H1 (cell line): ENCODE data around the gene GRIA4. TPM values are rescaled to one million over a fixed set of nuclear protein-coding genes. Genes with fewer than 3 reads are reported as not detected.

Source experiments
- CTCF ChIA-PET: fragments of 300-600 bp; sonication (Branson Sonifier 250); formaldehyde crosslinking; loops from one replicate; lab custom pipeline; 2021; ENCODE audit not compliant: partially characterized antibody; lab: Charles Lee
- POLR2A ChIA-PET: fragments of 300-600 bp; sonication (Branson Sonifier 250); formaldehyde crosslinking; loops from one replicate; lab custom pipeline; 2021; ENCODE audit warnings: inconsistent platforms; ENCODE audit not compliant: partially characterized antibody; lab: Charles Lee
- DNase-seq, 2 experiments: peaks; one replicate each; pipeline versions ENCODE4 v3.0.0 to v3.0.0-alpha.2; 2010 to 2022; ENCODE audit warnings: low spot score in 2 of 2, low read depth in 1 of 2, mixed read lengths in 1 of 2
- FAIRE-seq: peaks from 2 replicates; lab custom pipeline; 2011; peaks lifted over from hg19 to GRCh38; lab: Jason Lieb, UNC
- H2AFZ ChIP-seq: 2 replicates; pipeline ENCODE4 v1.8.1; 2012; ENCODE audit warnings: low read length, inconsistent platforms
- H2AK5ac ChIP-seq: 2 replicates; pipeline ENCODE4 v1.6.1; 2013; ENCODE audit warnings: low read depth, low read length
- H2BK120ac ChIP-seq: replicated peaks from 2 replicates; pipeline ENCODE3; 2013; ENCODE audit warnings: low read depth, low read length, inconsistent platforms
- H2BK12ac ChIP-seq: 2 replicates; pipeline ENCODE4 v1.6.1; 2013; ENCODE audit warnings: low read depth, low read length
- H2BK15ac ChIP-seq: 2 replicates; pipeline ENCODE4 v1.6.1; 2013; ENCODE audit warnings: low read length
- H2BK20ac ChIP-seq: 2 replicates; pipeline ENCODE4 v1.6.1; 2013; ENCODE audit warnings: low read length
- H2BK5ac ChIP-seq: 2 replicates; pipeline ENCODE4 v1.6.1; 2013; ENCODE audit warnings: low read depth, low read length
- H3K14ac ChIP-seq: 2 replicates; pipeline ENCODE4 v1.6.1; 2013; ENCODE audit warnings: inconsistent platforms; ENCODE audit not compliant: insufficient read length
- H3K18ac ChIP-seq: 2 replicates; pipeline ENCODE4 v1.6.1; 2013; ENCODE audit warnings: low read length; ENCODE audit errors: extremely low read depth
- H3K23ac ChIP-seq: 2 replicates; pipeline ENCODE4 v1.6.1; 2013; ENCODE audit warnings: inconsistent platforms; ENCODE audit not compliant: insufficient read length
- H3K23me2 ChIP-seq: 2 replicates; pipeline ENCODE4 v1.6.1; 2013; ENCODE audit warnings: low read depth, low read length
- H3K27ac ChIP-seq: 2 replicates; pipeline ENCODE4 v1.6.1; 2011; ENCODE audit warnings: low read depth, low read length, inconsistent platforms
- H3K27me3 ChIP-seq, 4 experiments: replicated peaks in 1 of 4; 1 replicate in 1 of 4; 2 replicates in 3 of 4; pipeline versions ENCODE4 v1.6.1 to v1.8.1; 2011 to 2013; ENCODE audit warnings: low read length in 3 of 4, mild to moderate bottlenecking in 3 of 4, inconsistent platforms in 2 of 4, mixed read lengths in 2 of 4, moderate library complexity in 1 of 4; ENCODE audit not compliant: control insufficient read depth in 3 of 4, insufficient read depth in 3 of 4; ENCODE audit errors: extremely low read depth in 1 of 4
- H3K36me3 ChIP-seq, 4 experiments: 2 replicates each; pipeline versions ENCODE4 v1.6.1 to v1.8.1; 2011 to 2013; ENCODE audit warnings: mild to moderate bottlenecking in 4 of 4, low read length in 3 of 4, moderate library complexity in 2 of 4, control low read depth in 1 of 4, inconsistent platforms in 1 of 4; ENCODE audit not compliant: insufficient read depth in 4 of 4, control insufficient read depth in 2 of 4
- H3K4ac ChIP-seq: replicated peaks from 2 replicates; pipeline ENCODE3; 2013; ENCODE audit warnings: low read length, low read depth, mixed read lengths, inconsistent platforms; ENCODE audit not compliant: insufficient read length
- H3K4me1 ChIP-seq, 4 experiments: replicated peaks in 1 of 4; 1 replicate in 1 of 4; 2 replicates in 3 of 4; pipeline versions ENCODE4 v1.6.1 to v1.8.1; 2011 to 2013; ENCODE audit warnings: low read length in 3 of 4, inconsistent platforms in 2 of 4, mixed read lengths in 1 of 4; ENCODE audit not compliant: insufficient read depth in 4 of 4, control insufficient read depth in 3 of 4
- H3K4me2 ChIP-seq, 2 experiments: 2 replicates each; pipeline versions ENCODE4 v1.6.1 to v1.8.1; 2011 to 2013; ENCODE audit warnings: low read depth in 2 of 2, low read length in 2 of 2, control low read depth in 1 of 2, inconsistent platforms in 1 of 2, mild to moderate bottlenecking in 1 of 2; ENCODE audit not compliant: insufficient read depth in 1 of 2
- H3K4me3 ChIP-seq, 4 experiments: fragments of 200-600, 300-600 bp in 1 of 4; sonication (generic), shearing (Covaris generic), sonication (Bioruptor Twin) in 1 of 4; 2 replicates each; pipeline versions ENCODE4 v1.5.1 to v1.8.1; 2011 to 2016; ENCODE audit warnings: low read length in 4 of 4, low read depth in 3 of 4, control low read depth in 2 of 4, inconsistent platforms in 2 of 4, mild to moderate bottlenecking in 2 of 4, mixed read lengths in 1 of 4, moderate library complexity in 1 of 4; ENCODE audit not compliant: insufficient read depth in 2 of 4; ENCODE audit errors: extremely low read depth in 1 of 4
- H3K56ac ChIP-seq: replicated peaks from 2 replicates; pipeline ENCODE3; 2013; ENCODE audit warnings: low read depth, mild to moderate bottlenecking, mixed read lengths, low read length, inconsistent platforms; ENCODE audit not compliant: insufficient read length
- H3K79me1 ChIP-seq: 2 replicates; pipeline ENCODE4 v1.6.1; 2013; ENCODE audit warnings: low read depth, low read length, control low read depth
- H3K79me2 ChIP-seq, 2 experiments: 2 replicates each; pipeline versions ENCODE4 v1.6.1 to v1.8.1; 2012 to 2013; ENCODE audit warnings: low read length in 2 of 2, mild to moderate bottlenecking in 2 of 2, inconsistent platforms in 1 of 2; ENCODE audit not compliant: insufficient read depth in 2 of 2, control insufficient read depth in 1 of 2
- H3K9ac ChIP-seq, 4 experiments: replicated peaks in 1 of 4; 1 replicate in 1 of 4; 2 replicates in 3 of 4; pipeline versions ENCODE4 v1.6.1 to v1.8.1; 2011 to 2013; ENCODE audit warnings: low read depth in 3 of 4, low read length in 3 of 4, control low read depth in 2 of 4, mild to moderate bottlenecking in 2 of 4, moderate library complexity in 2 of 4, inconsistent platforms in 1 of 4; ENCODE audit errors: extremely low read depth in 1 of 4
- H3K9me3 ChIP-seq, 2 experiments: 2 replicates each; pipeline versions ENCODE4 v1.6.1 to v1.8.1; 2012 to 2013; ENCODE audit warnings: mild to moderate bottlenecking in 2 of 2, moderate library complexity in 2 of 2, control low read depth in 1 of 2, inconsistent platforms in 1 of 2, low read depth in 1 of 2, low read length in 1 of 2, mixed read lengths in 1 of 2; ENCODE audit not compliant: insufficient read depth in 2 of 2
- H4K20me1 ChIP-seq, 2 experiments: replicated peaks in 1 of 2; 2 replicates each; pipeline versions ENCODE3 to v1.8.1; 2011 to 2013; ENCODE audit warnings: inconsistent platforms in 2 of 2, low read length in 2 of 2, mild to moderate bottlenecking in 1 of 2; ENCODE audit not compliant: insufficient read depth in 2 of 2, control insufficient read depth in 1 of 2
- H4K5ac ChIP-seq: 2 replicates; pipeline ENCODE4 v1.6.1; 2013; ENCODE audit warnings: low read length, low read depth, mixed read lengths, inconsistent platforms; ENCODE audit not compliant: insufficient read length
- H4K8ac ChIP-seq: 2 replicates; pipeline ENCODE4 v1.8.0; 2013; ENCODE audit warnings: mild to moderate bottlenecking, moderate library complexity, low read length, inconsistent platforms; ENCODE audit not compliant: insufficient read depth; ENCODE audit errors: extremely low read depth
- H4K91ac ChIP-seq: replicated peaks from 2 replicates; pipeline ENCODE3; 2013; ENCODE audit warnings: low read length, mixed read lengths, inconsistent platforms; ENCODE audit not compliant: insufficient read length
- BCL11A ChIP-seq, 2 experiments: IDR thresholded peaks; one replicate each; pipeline ENCODE4 v1.6.1; 2011; ENCODE audit warnings: low read depth in 2 of 2, low read length in 2 of 2, mild to moderate bottlenecking in 2 of 2
- EGR1 ChIP-seq: IDR thresholded peaks from 2 replicates; pipeline ENCODE4 v1.6.1; 2011; ENCODE audit warnings: low read depth, low read length, borderline replicate concordance
- FOSL1 ChIP-seq: IDR thresholded peaks from 2 replicates; pipeline ENCODE4 v1.6.1; 2011; ENCODE audit warnings: mild to moderate bottlenecking, low read depth, low read length, moderate library complexity; ENCODE audit not compliant: insufficient read depth
- HDAC6 ChIP-seq: IDR thresholded peaks from one replicate; pipeline ENCODE4 v1.7.1; 2012; ENCODE audit warnings: low read depth, mild to moderate bottlenecking, inconsistent platforms, low read length, moderate library complexity
- JUN ChIP-seq: IDR thresholded peaks from 2 replicates; pipeline ENCODE4 v1.6.1; 2011; ENCODE audit warnings: low read depth, mild to moderate bottlenecking, improper control_type of control experiment, low read length
- POLR2A ChIP-seq, 2 experiments: IDR thresholded peaks; 1 replicate in 1 of 2; 2 replicates in 1 of 2; pipeline ENCODE4 v1.6.1; 2011; ENCODE audit warnings: low read depth in 2 of 2, low read length in 2 of 2, mild to moderate bottlenecking in 2 of 2; ENCODE audit errors: control extremely low read depth in 1 of 2
- RAD21 ChIP-seq, 2 experiments: IDR thresholded peaks in 1 of 2; conservative IDR thresholded peaks in 1 of 2; 2 replicates each; pipeline ENCODE4 v1.6.1; 2011; ENCODE audit warnings: low read depth in 2 of 2, low read length in 2 of 2, improper control_type of control experiment in 1 of 2, inconsistent platforms in 1 of 2, mild to moderate bottlenecking in 1 of 2, moderate library complexity in 1 of 2
- WGBS, 2 experiments: shearing (Covaris generic) in 1 of 2; methylation state at CpG; one replicate each; pipeline versions ENCODE4 v1.1.6 to v1.1.7; 2013 to 2015; ENCODE audit warnings: low lambda C conversion rate in 2 of 2, mixed read lengths in 2 of 2, inconsistent platforms in 1 of 2, low coverage in 1 of 2, missing lambda C conversion rate in 1 of 2; ENCODE audit not compliant: insufficient replicate concordance in 2 of 2, insufficient coverage in 1 of 2, insufficient read length in 1 of 2; ENCODE audit errors: extremely low coverage in 1 of 2, missing lambda C conversion rate in 1 of 2; 5-methylcytosine and 5-hydroxymethylcytosine counted together
- polyA plus RNA-seq, 7 experiments: library from polyadenylated mRNA; depleted of rRNA in 3 of 7; stranded (reverse) in 5 of 7; unstranded in 2 of 7; fragments of >200 nt in 5 of 7; fragments of 200-250 nt in 2 of 7; gene quantifications; 1 replicate in 5 of 7; 2 replicates in 1 of 7; 4 replicates in 1 of 7; pipeline versions ENCODE4 v1.2.1 to v1.2.3, GENCODE V29; 2011 to 2013; ENCODE audit warnings: missing spikeins in 2 of 7, mixed read lengths in 2 of 7
- total RNA-seq: library from RNA; stranded (reverse); fragmentation: NEBNext Ultra II Directional; extraction: Animal tissue kit (Norgen Biotek cat#: 25700); gene quantifications from 2 replicates; pipeline ENCODE4 v1.2.1, GENCODE V29; 2021
- TF ChIP-seq, protein P1 (sequence below): IDR thresholded peaks from 2 replicates; pipeline ENCODE4 v1.6.1; 2011; ENCODE audit warnings: low read depth, mild to moderate bottlenecking, low read length; ENCODE audit not compliant: insufficient read depth
- TF ChIP-seq, protein P2 (sequence below): IDR thresholded peaks from 2 replicates; pipeline ENCODE4 v1.6.1; 2012; ENCODE audit warnings: inconsistent platforms
- TF ChIP-seq, protein P3 (sequence below), 3 experiments: IDR thresholded peaks; 1 replicate in 2 of 3; 2 replicates in 1 of 3; pipeline versions ENCODE4 v1.5.1 to v1.6.1; 2011; ENCODE audit warnings: low read length in 3 of 3, mild to moderate bottlenecking in 3 of 3, inconsistent platforms in 2 of 3, low read depth in 1 of 3, moderate library complexity in 1 of 3; ENCODE audit not compliant: insufficient read depth in 1 of 3; ENCODE audit errors: control extremely low read depth in 1 of 3

The GRIA4 gene
- total and polyA plus RNA-seq, 2 of the 8 experiments (the other 6 are each of a cell fraction or from before 2014, with no cell fraction given) = 12.5 to 21.8 TPM

DNA sequence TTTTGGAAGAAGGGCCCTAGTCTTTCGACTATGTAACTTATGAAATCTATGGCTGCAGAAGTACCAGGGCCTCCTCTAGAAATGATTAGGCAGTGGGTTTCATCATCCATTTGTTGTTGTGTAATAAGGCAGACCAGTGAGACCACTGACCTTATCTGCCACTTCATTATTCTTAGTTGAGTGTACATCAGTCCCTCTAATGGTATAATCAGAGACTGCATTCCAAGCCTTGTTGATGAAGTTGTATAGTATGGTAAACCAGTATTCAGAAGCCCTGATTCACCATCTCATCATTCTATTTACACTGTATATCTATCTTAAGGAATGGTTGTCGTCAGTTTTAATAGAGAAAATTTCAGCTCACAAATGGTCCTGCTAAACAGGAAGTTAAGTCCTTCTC, 32.2 kb upstream of the GRIA4 start:
- Histone ChIP-seq H3K9me3 (no peaks in the 10 kb centered on the region), H3K4me3 (no peak overlapping the region), H2BK15ac (no peak overlapping the region), H3K18ac (no peak overlapping the region), H3K79me2 (no peaks in the 10 kb centered on the region), H3K36me3 (no peaks in the 10 kb centered on the region), H4K8ac (no peak overlapping the region), H2BK5ac (no peak overlapping the region), H3K56ac (no peak overlapping the region), H3K4ac (no peak overlapping the region), H4K91ac (no peak overlapping the region), H2BK20ac (no peak overlapping the region), H2AK5ac (no peak overlapping the region), H3K27me3 (no peaks in the 10 kb centered on the region), H4K5ac (no peak overlapping the region), H3K4me2 (no peak overlapping the region), H3K79me1 (no peaks in the 10 kb centered on the region), H3K9ac (no peak overlapping the region), H3K4me1 (no peaks in the 10 kb centered on the region), H4K20me1 (no peaks in the 10 kb centered on the region), H2BK12ac (no peak overlapping the region), H3K27ac (no peak overlapping the region), H3K14ac (no peak overlapping the region), H2AFZ (no peak overlapping the region), H3K23me2 (no peaks in the 10 kb centered on the region), H3K23ac (no peak overlapping the region), H2BK120ac (no peak overlapping the region)
- 93% methylated on average over 2 of the region's 2 CpGs; no CpG with 5 or more reads in 1 of the 2 experiments for WGBS, 2 experiments
- ChIA-PET POLR2A (no interaction called here), CTCF (interaction anchor here (0.6 kb wide), 1 partner anchor 72 kb away, joined by 3 read pairs; no protein-coding TSS in a partner anchor)
- FAIRE-seq = no peak
- no peak for DNase-seq
- TF ChIP-seq RAD21 (IDR thresholded peaks at IDR 0.05 in 1 of 2, conservative IDR thresholded peaks at IDR 0.05 in 1 of 2; ENCODE audit: low read depth in 2 of 2, low read length in 2 of 2) (peak; percentile 20 to 31; a peak in 2 of 4 replicates), POLR2A (IDR thresholded peaks at IDR 0.05; ENCODE audit: control extremely low read depth in 1 of 2, low read depth in 2 of 2, low read length in 2 of 2) (no peak), BCL11A (IDR thresholded peaks at IDR 0.05; ENCODE audit: low read depth in 2 of 2, low read length in 2 of 2) (no peak), FOSL1 (no peak), EGR1 (no peak), JUN (no peak), HDAC6 (no peak)
- TF ChIP-seq, protein P1, sequence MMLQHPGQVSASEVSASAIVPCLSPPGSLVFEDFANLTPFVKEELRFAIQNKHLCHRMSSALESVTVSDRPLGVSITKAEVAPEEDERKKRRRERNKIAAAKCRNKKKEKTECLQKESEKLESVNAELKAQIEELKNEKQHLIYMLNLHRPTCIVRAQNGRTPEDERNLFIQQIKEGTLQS = no peak
- TF ChIP-seq, protein P2, sequence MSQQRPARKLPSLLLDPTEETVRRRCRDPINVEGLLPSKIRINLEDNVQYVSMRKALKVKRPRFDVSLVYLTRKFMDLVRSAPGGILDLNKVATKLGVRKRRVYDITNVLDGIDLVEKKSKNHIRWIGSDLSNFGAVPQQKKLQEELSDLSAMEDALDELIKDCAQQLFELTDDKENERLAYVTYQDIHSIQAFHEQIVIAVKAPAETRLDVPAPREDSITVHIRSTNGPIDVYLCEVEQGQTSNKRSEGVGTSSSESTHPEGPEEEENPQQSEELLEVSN = no peak
- TF ChIP-seq, protein P3, sequence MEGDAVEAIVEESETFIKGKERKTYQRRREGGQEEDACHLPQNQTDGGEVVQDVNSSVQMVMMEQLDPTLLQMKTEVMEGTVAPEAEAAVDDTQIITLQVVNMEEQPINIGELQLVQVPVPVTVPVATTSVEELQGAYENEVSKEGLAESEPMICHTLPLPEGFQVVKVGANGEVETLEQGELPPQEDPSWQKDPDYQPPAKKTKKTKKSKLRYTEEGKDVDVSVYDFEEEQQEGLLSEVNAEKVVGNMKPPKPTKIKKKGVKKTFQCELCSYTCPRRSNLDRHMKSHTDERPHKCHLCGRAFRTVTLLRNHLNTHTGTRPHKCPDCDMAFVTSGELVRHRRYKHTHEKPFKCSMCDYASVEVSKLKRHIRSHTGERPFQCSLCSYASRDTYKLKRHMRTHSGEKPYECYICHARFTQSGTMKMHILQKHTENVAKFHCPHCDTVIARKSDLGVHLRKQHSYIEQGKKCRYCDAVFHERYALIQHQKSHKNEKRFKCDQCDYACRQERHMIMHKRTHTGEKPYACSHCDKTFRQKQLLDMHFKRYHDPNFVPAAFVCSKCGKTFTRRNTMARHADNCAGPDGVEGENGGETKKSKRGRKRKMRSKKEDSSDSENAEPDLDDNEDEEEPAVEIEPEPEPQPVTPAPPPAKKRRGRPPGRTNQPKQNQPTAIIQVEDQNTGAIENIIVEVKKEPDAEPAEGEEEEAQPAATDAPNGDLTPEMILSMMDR (IDR thresholded peaks at IDR 0.05; ENCODE audit: control extremely low read depth in 1 of 3, insufficient read depth in 1 of 3, low read depth in 1 of 3, low read length in 3 of 3) = peak in 1 of 3 experiments; percentile 3; a peak in 1 of 4 replicates
